Transverse colon (tissue), 3 donors: ENCODE data around the gene TMEM132D.

Experiments
- EP300 ChIP-seq: sonication (generic); formaldehyde crosslinking; IDR thresholded peaks from one replicate; pipeline ENCODE4 v1.6.1; 2017; ENCODE audit warnings: antibody characterized with exemption, low read depth
- POLR2A ChIP-seq: fragments of 450-650 bp; IDR thresholded peaks from one replicate; pipeline ENCODE4 v1.6.1; 2016; ENCODE audit warnings: antibody characterized with exemption, mild to moderate bottlenecking, moderate library complexity
- TF ChIP-seq, protein P1 (sequence below), 5 experiments: fragments of 200-600 bp in 3 of 5; fragments of 450-650 bp in 2 of 5; sonication (generic) in 3 of 5; IDR thresholded peaks; 1 replicate in 2 of 5; 2 replicates in 3 of 5; pipeline ENCODE4 v1.5.1; 2016 to 2017; ENCODE audit warnings: antibody characterized with exemption in 5 of 5, inconsistent platforms in 3 of 5, mild to moderate bottlenecking in 2 of 5, moderate library complexity in 1 of 5

DNA sequence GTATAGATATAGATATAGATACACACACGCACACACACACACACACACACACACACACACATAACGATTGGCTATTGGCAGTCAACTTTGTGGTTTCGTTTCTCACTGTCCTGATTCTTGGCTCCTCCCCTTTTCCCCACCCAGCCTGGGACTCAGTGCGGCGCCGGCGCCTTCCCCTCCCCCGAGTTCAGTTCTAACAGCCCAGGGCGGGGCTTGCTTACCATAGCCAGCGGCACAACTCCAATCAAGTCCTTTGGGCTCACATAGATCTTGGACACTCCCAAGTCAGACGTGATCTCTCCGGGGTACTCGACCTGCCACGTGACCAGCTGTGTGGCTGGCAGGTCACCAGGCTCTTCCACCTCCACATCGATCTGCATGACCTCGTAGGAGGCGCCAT lies 566.4 kb downstream of the TMEM132D start:
- TF ChIP-seq, protein P1, sequence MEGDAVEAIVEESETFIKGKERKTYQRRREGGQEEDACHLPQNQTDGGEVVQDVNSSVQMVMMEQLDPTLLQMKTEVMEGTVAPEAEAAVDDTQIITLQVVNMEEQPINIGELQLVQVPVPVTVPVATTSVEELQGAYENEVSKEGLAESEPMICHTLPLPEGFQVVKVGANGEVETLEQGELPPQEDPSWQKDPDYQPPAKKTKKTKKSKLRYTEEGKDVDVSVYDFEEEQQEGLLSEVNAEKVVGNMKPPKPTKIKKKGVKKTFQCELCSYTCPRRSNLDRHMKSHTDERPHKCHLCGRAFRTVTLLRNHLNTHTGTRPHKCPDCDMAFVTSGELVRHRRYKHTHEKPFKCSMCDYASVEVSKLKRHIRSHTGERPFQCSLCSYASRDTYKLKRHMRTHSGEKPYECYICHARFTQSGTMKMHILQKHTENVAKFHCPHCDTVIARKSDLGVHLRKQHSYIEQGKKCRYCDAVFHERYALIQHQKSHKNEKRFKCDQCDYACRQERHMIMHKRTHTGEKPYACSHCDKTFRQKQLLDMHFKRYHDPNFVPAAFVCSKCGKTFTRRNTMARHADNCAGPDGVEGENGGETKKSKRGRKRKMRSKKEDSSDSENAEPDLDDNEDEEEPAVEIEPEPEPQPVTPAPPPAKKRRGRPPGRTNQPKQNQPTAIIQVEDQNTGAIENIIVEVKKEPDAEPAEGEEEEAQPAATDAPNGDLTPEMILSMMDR (IDR thresholded peaks at IDR 0.05): no peak
- TF ChIP-seq EP300: no peak
- no peak for TF ChIP-seq POLR2A
